Measurements from ENCODE around the gene UBP1. TPM values are rescaled to one million over a fixed set of nuclear protein-coding genes. Genes with fewer than 3 reads are reported as not detected.
"Not testable (repeated sequence)": the region's sequence is repeated elsewhere in the genome, so short reads cannot be mapped to it uniquely, and the experiment has no call there.

The UBP1 gene, protein sequence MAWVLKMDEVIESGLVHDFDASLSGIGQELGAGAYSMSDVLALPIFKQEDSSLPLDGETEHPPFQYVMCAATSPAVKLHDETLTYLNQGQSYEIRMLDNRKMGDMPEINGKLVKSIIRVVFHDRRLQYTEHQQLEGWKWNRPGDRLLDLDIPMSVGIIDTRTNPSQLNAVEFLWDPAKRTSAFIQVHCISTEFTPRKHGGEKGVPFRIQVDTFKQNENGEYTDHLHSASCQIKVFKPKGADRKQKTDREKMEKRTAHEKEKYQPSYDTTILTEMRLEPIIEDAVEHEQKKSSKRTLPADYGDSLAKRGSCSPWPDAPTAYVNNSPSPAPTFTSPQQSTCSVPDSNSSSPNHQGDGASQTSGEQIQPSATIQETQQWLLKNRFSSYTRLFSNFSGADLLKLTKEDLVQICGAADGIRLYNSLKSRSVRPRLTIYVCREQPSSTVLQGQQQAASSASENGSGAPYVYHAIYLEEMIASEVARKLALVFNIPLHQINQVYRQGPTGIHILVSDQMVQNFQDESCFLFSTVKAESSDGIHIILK
- total RNA-seq, result 63.5 and 66.9 TPM in 2 replicates

DNA sequence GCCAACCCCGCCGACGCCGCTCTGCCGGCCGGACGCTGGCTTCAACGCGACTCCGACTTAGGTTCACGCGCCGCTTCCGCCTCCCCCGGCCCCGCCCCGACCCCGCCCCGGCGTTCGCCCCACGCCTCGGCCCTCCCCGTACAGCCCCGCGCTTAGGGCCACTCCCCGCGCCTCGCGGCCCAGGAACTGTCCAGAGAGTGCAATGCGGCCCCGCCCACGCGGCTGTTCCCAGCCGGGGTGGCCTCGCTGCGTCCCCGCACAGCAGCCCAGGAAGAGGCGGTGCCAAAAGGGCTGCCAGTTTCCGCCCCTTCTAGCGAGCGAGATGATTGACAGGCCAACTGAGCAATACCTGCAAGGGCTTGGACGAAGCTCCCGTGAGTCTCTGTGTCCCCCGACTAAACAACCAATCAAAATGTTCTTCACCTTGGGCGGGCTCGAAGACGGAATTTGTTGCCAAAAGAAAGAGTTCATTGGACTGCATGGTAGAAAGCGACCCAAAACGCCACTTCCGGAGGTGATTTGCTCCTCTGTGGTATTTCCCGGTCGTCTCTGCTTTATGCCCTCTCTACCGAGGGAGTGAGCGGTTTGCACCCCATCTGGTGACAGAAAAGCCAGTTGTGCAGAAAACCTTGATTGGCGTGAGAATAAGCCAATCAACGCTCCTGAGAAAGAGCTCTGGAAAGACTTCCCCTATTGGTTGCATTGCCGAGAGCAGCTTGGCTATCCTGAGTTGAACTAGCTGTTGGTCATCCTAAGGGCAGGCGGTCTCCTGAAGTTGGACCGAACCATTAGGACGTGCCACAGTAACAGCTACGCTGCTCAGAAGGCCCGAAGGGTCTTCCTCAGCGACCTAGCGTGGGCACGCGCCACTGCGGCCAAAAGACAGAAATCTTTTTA lies at the start of gene UBP1:
Gene UBP1, minus strand, starts transcription at position 78 of the 897 bp plus-strand sequence. CDS start 557 bp downstream, outside the sequence.
- intact Hi-C loops (cut with micrococcal nuclease), result loop anchor here (1.0 to 2.0 kb wide), 6 partner anchors 278 to 870 kb away; partner anchors contain the start of genes CLASP2, CNOT10, CRTAP and DYNC1LI1

DNA sequence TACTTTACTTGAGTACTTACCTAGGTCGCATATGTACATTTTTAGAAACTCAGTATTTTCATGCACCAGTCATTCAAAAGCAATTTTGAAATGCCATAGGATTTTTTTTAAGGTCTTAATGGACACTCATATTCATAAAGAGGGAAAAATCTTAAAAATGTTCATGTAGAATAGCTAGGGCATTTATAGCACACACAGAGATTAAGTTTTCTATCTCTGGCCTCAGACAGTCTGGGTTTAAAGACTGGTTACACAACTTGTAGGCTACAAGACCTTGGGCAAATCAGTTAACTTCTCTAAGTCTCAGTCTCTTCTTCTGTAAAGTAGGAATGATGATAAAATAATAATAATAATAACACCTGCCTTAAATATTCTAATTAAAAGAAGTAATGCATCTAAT lies 48.5 kb upstream of the UBP1 start:
- intact Hi-C loops (cut with micrococcal nuclease), result no loop called here

DNA sequence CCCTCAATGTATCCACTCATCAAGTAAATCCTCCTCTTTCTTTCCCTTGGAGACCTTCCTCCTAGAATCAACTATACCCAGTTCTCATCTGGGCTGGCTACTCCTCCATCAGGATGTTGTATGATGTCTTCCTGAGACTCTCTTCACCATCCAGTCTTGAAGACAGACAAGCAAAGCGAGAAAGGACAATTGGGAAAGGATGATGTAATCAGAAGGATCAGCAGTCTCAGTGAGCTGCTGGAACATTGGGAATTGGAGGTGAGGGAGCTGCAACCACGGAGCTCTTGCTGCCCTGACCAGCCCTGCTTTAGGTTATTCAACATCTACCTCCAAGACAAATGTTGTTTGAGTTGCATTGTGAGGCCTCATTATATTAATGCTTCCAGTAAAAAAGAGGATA lies 48.0 kb upstream of the UBP1 start:
- intact Hi-C loops (cut with micrococcal nuclease), result no loop called here

DNA sequence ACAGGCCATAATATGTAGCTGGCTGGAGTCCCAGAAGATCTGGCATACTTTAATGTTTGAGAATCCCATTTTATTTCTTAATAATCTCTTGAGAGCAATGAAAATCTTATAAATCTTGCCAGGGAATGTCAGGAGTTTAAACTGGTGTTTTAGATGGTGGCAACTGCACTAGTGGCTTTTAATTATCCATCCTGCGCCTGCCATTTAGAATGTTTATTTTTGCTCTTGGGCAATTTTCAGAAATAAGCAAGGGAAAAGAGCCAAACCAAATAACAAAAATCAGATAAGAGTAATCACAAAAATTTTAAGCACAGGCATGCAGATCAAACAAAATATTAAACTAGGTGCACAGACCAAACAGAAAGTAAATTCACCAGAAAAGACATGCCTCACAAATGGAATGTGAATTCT lies 41.9 kb upstream of the UBP1 start:
- intact Hi-C loops (cut with micrococcal nuclease), result no loop called here

DNA sequence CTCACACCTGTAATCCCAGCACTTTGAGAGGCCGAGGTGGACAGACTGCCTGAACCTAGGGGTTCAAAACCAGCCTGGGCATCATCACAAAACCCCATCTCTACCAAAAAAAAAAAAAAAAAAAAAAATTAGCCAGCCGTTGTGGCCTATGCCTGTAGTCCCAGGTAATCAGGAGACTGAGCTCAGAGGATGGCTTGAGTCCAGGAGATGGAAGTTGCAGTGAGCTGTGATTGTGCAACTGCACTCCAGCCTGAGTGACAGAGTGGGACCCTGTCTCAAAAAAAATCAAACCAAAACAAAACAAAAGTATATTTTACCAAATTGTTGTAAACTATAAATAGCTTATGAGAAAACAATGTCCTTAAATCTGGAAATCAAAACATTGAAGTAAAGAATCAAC lies 34.7 kb upstream of the UBP1 start:
- intact Hi-C loops (cut with micrococcal nuclease), result no loop called here

DNA sequence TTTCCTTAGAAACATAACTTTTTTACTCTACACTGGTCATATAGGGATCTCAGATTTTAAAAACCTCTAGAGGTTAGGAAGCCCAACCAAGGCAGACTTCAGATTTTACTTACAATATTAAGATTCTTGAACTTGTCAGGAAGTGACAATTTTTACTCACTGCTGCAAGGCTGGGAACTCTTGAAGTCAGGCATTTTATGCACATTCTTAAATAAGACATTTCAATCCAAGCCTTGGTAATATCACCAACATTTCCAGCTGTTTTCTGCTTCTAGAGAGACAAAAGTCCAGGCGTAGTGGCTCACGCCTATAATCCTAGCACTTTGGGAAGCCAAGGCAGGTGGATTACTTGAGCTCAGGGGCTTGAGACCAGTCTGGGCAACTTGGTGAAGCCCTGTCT lies 33.6 kb upstream of the UBP1 start:
- intact Hi-C loops (cut with micrococcal nuclease), result no loop called here

DNA sequence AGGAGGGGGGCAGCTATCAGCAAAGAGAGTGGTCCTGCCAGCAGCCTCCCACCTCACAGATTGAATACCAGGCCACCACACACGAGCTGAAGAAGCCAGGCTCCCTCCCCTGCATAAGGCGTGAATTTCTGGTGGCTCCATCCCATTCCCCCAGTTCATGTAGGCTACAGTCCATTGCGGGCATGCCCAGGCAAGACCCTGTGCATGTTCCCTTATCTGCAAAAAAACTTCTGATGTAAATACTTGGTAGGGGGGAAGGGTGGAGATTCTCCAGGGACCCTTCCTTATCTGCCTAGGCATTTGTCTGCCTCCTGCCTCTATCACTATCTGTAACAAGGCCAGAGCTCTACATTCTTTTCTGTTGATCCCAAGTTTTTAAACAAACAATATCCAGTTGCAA lies 27.6 kb upstream of the UBP1 start:
- intact Hi-C loops (cut with micrococcal nuclease), result no loop called here

DNA sequence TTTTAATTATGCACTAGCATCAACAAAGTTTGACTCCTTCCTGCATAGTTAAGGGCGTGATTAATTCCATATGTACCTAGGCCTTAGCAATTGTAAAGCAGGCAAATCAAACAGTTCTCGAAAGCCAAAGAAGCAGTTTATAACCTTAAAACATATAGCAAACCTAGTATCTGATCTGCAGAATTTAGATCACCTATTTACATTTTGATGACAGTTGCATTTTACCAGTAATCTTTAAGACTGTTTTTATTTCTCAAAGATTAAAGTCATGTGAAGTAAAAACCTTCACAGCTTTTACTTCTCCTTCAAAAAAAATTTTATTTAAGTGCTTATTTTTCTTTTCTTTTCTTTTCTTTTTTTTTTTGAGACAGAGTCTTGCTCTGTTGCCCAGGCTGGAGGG lies 20.9 kb upstream of the UBP1 start:
- intact Hi-C loops (cut with micrococcal nuclease), result no loop called here

DNA sequence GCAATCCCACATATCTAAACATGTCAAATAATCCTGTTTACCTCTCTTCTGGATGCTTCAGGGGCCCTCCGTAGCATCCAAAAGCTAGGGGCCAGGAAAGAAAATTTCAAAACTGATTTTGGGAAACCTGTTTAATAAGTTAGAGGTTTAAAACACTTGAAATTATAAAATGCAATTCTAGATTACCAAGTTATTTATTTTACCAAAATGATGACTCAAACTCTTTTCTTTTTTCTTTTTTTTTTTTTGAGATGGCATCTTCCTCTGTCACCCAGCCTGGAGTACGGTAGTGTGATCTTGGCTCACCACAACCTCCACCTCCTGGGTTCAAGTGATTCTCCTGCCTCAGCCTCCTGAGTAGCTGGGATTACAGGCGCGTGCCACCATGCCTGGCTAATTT lies 19.4 kb upstream of the UBP1 start:
- intact Hi-C loops (cut with micrococcal nuclease), result not testable (repeated sequence)

DNA sequence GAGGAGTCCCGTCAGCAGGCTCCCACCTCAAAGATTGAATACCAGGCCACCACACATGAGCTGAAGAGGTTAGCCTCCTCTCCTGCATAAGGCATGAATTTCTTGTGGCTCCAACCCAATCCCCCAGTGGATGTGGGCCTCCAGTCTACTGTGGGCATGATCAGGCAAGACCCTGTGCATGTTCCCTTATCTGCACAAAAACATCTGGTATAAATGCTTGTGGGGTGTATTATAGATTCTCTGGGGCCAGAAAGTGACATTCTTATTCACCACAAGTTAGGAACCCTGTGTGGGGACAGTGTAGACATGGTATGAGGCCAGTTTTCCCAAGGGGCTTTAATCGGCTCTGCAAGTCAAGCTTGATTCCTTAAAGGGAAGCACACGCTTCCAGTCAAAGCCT lies 18.2 kb upstream of the UBP1 start:
- intact Hi-C loops (cut with micrococcal nuclease), result no loop called here

DNA sequence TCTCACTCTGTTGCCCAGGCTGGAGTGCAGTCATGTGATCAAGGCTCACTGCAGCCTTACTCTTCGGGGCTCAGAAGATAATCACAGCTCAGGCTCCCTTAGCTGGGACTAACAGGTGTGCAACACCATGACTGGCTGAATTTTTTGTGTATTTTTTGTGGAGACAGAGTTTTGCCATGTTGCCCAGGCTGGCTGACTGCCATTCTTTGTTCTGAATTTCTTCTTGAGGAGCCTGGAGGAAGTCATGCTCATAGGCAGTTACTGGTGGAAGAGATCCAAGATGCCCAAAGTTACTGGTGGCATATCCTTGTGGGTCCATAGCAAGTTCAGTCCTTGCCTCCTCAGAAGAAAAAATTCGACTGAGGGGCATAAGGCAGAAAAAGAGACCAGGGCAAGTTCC lies 16.6 kb upstream of the UBP1 start:
- intact Hi-C loops (cut with micrococcal nuclease), result no loop called here

DNA sequence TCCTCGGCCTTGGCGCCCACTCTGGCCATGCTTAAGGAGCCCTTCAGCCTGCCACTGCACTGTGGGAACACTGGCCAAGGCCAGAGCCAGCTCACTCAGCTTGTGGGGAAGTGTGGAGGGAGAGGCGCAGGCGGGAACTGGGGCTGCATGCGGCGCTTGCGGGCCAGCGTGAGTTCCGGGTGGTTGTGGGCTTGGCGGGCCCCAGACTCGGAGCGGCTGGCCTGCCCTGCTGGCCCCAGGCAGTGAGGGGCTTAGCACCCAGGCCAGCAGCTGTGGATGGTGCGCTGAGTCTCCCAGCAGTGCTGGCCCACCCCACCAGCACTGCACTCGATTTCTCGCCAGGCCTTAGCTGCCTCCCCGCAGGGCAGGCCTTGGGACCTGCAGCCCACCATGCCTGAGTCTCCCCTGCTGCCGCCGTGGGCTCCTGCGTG lies 13.1 kb upstream of the UBP1 start:
- intact Hi-C loops (cut with micrococcal nuclease), result no loop called here

DNA sequence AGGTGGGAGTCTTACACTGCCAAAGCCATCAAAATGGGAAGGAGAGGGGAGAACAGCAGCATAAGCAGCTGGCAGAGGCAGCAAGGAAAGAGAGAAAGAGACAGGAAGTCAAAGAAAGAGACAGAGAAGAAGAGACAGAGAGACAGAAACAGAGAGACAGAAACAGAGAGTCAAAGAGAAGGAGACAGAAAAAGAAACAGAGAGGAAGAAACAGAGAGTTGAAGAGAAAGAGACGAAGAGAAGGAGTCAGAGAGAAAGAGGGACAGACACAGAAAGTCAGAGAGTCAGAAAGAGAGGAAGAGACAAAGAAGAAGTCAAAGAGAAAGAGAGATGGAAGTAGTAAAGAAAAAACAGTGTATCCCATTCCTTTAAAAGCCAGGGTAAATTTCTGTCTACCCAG lies 11.8 kb upstream of the UBP1 start:
- intact Hi-C loops (cut with micrococcal nuclease), result not testable (repeated sequence)

DNA sequence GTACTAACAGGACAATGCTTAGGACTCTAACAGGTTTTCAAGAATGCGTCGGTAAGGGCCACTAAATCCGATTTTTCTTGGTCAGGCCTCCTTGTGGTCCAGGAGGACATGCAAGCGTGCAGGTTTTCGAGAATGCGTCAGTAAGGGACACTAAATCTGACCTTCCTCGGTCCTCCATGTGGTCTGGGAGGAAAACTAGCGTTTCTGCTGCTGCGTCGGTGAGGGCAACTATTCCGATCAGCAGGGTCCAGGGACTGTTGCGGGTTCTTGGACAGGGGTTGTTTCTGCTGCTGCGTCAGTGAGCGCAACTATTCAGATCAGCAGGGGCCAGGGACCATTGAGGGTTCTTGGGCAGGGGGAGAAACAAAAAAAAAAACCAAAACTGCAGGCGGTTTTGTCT lies 7.8 kb upstream of the UBP1 start:
- intact Hi-C loops (cut with micrococcal nuclease), result no loop called here

DNA sequence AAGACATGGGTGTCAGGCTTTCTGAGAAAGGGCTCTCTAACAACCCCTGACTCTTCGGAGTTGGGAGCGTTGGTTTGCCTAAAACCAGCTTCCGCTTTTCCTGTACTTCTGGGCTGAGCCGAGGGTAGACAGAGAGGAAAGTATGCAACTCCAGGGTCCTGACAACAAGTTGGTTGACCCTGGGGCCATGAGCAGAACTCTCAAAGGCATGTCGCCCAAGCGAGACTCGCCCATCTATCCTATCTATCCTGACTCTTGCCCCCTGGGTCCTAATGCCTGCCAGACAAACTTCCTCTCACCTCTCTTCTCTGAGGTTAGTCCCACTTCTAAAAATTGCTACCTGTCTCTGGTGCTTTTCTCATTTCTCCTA lies 7.0 kb upstream of the UBP1 start:
- intact Hi-C loops (cut with micrococcal nuclease), result not testable (repeated sequence)

DNA sequence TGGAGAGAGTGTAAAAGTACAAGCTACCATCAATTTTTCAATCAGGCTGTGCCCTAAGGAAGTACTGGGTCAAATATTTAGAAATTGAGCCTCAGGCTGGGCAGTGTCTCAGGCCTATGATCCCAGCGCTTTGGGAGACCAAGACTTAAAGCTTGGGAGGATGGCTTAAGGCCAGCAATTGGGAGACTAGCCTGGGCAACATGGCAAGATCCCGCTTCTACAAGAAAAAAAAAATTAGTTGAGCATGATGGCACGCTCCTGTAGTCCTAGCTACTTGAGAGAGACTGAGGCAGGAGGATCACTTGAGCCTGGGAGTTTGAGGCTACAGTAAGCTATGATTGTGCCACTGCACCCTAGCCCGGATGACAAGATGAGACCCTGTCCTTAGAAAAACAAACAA lies 2.0 kb upstream of the UBP1 start:
- intact Hi-C loops (cut with micrococcal nuclease), result no loop called here

DNA sequence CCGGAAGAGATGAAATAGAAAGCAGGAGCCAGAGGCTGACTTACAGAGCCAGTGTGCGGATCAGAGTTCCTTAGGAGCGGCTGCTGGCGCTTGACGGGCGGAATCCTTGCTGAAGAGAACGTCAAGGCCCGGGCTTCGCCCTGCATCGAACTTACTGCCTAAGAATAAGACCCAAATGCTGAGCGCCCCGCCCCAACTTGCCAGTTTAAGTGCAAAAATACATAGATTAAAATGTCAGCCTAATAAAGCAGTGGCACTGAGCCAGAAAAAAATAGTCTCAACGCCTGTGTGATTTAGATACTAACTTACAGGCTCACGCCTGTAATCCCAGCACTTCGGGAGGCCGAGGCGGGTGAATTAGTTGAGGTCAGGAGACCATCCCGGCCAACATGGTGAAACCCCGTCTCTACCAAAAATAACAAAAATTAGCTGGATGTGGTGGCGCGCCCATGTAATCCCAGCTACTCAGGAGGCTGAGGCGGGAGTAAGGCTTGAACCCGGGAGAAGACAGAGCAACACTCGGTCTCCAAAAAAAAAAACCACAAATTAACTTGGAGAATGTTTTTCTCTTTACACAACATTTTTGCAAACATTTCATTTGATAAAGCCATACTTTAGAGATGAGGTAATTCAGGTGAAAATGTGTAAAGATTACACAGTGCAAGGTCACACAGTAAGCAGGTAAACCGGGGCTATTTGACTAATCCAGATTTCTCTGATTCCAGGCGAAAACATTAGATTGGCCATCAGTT lies 1.2 kb upstream of the UBP1 start:
- intact Hi-C loops (cut with micrococcal nuclease), result loop anchor here (1.0 to 2.0 kb wide), 2 partner anchors 327 to 345 kb away; partner anchors contain the start of genes CRTAP, GLB1 and TMPPE

DNA sequence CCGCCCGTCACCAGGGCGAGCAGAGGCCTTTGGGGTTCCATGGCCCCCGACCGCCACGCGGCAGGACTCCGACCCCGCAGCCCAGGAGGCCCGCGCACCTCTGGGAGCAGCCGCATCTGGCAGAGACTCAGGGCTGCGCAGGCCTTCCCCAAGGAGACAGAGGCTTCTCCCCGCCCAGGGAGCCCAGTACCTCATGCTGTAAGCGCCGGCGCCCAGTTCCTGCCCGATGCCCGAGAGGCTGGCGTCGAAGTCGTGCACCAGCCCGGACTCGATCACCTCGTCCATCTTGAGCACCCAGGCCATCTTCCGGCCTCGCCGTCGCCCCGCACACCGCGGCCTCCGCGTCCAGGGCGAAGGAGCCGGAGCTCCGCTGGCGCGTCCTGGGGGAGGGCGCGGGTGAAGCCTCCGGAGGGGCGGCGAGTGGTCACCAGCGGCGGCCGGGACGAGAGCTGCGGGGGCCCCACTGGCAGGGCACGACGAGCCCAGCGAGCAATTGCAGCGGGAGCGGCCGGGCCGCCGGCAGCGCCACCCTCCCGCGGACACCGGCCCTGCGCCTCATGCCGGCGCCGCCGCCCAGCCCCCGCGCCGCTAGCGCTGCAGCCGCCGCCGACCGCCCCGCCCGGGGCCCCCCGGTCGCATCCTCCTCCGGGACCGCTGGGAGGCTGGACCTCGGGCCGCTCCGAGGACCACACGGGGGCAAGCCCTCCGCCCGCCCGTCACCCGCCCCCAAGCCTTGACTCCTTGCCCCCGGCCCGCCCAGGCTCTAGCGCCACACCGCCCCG lies 468 bp downstream of the UBP1 start:
- intact Hi-C loops (cut with micrococcal nuclease), result loop anchor here (1.0 to 5.0 kb wide), 6 partner anchors 279 to 869 kb away; partner anchors contain the start of genes CCR4, CLASP2, CNOT10 and DYNC1LI1

DNA sequence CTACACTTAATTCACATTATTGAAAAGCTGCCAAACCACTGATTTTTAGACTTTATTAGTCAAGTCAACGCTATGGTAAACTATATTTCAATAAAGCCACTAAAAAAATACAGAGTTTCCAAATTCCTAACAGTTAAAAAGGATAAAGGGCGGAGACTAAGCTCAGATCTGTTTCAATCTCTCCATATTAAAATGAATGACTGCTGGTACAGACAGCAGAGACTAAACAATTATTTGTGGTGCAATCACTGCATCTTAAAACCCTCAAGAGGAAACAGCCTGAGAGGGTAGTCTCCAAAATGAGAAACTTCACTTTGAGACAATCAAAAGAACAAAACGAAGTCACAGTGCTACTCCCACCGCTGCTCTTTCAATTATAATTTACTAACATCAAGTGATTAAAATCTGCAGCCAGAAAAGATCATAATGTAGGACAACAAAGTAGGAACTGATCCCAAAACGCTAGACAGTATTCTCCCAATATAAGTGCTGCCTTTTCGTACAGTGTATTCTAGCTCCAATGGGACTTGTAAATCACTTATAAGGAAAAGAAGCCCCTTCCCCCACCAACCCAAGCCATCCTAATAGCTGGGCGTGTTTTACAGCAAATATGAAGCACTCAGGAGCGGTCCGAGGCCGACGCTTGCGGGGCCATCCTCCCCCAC lies 1.2 kb downstream of the UBP1 start:
- intact Hi-C loops (cut with micrococcal nuclease), result loop anchor here (5.0 kb wide), 1 partner anchor 487 kb away; the partner anchor contains the start of gene CCR4

DNA sequence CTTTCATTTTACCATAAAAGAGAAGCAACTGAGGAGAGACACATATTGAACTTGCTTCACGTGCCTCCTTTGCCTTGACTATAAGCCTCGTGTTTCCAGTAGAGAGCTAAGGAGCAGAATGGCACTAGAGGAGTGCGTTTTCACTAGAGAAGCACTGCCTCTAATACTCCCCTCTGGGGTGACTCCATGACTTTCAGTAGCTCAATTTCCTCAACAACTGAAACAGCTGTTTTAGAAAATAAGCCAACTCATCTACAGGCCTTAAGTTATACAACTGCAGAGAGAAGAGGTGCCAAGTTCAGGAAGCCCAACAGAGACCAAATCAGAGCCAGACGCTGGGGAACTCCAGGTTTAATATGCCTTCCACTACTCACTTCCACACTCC lies 1.9 kb downstream of the UBP1 start:
- intact Hi-C loops (cut with micrococcal nuclease), result loop anchor here (5.0 kb wide), 1 partner anchor 486 kb away; the partner anchor contains the start of gene CCR4

All from T-helper 2 cell treated with Interferon-gamma antibody and Interleukin-4, amounts not matched to agents 100 ng/mL and 5 ng/mL, for 36 hours (primary cell).